ENCODE data around the gene PPP2CA.
"Not testable (repeated sequence)": the region's sequence is repeated elsewhere in the genome, so short reads cannot be mapped to it uniquely, and the experiment has no call there.

The PPP2CA gene

DNA sequence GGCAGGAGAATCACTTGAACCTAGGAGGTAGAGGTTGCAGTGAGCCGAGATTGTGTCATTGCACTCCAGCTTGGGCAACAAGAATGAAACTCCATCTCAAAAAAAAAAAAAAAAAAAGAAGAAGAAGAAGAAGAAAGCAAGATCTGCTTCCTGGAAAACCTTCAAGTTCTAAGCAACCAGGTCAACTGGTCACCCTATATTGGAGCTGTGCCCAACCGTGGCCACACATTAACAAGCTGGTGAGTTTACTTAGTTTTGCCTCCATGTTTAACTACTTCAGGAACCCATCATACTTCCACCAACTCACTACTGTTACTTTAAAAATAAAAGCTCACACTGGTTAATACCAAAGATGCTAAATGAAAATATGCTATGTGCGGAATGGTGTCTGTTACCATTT, 36.8 kb downstream of the PPP2CA start:
- DNase-seq (ENCODE audit: low spot score) = no peak

DNA sequence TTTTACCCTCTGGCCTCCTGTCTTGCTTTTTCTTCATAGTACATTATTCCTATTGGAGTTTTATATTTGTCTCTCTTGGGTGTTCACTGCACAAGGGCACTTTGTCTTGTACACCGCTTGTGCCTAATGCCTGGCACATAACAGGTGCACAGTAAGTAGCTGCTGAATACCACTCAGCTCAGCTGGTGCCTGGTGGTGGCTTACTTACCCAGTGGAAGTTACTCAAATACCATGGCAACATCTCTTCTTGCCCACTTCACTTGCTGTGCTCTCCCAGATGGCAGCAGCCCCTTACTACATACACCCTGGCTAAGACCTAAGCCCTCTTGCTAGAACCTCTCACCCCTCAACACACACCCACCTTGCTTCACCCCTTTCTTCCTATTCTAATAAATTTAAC, 37.8 kb downstream of the PPP2CA start:
- no peak for DNase-seq (ENCODE audit: low spot score)

DNA sequence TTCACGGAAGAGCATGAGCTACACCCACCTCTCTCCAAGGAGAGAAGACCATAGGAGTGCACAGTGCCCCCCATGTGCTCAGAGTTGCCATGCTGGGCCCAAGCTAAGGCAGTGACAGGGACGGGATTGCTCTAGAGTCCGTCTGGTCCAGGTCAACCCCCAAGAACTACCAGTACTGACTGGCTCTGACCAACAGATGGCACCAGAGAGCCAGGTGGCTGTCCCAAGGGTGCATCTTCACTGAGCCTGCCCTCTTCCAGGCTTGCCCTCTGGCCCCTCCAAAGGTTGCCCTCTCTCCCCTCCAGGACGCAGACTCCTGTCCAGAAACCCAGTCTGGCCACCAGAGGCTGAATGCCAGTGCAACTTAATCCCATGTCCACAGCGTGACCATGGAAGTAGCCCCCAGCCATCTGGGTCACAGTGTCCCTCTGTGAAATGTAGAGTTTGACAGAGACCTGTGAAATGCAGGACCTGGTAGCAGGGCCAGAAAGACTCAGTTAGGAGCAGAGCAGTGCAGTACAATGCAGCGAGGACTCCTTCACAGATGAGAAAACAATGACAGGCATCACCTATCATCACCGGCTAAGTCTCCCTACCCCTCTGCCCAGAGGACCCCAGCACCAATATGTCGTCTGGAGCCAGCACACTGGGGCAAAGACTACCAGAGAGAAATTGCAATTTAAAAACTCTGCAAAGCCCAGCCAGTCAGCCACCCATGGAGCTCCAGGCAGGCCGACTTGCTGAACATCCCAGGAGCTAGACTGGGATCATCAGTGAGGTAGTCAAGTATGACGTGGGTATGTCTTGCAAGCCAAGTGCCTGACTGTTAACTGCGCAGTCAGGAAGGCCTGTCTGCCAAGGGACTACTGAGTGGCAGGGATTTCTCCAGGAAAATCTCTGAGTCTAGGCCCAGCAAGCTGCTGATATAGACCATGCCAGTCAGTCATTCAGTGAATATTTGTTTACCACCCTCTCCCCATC, 41.4 kb downstream of the PPP2CA start:
- peak; percentile 90 for DNase-seq (ENCODE audit: low spot score)

DNA sequence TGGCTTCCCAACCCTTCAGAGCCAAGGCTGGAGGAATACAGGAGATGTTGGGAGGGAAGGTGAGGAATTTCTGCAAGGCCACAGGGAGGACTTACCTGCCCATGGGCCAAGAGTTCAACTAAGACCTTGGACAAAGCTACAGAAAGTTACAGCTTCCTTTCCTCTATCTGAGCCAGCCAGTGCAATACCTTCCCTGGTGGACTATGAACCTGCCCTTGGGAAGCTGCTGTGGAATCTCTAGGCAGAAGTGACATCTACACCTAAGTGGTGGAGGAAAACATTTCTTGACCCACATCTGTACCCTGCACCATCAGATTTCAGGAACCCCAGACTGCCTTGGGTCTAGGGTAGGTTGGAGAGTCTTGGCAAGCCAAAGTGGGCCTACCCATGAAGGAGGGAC, 42.4 kb downstream of the PPP2CA start:
- no peak for DNase-seq (ENCODE audit: low spot score)

DNA sequence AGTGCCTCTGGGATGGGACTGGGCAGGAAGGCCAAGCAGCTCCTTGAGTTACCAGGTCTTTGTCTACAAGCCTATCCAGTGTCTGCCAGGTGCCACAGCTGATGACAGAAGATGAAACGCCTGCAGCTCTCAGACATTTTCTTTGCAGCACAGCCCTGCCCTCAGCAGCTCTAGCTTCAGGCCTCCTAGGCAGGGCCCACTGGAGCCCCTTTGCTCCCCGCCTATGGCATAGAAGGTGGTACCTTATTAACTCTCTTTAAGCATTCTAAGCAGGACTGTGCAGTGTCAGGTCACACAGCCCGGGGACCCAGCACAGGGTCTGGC, 47.8 kb downstream of the PPP2CA start:
- DNase-seq (ENCODE audit: low spot score) = no peak

DNA sequence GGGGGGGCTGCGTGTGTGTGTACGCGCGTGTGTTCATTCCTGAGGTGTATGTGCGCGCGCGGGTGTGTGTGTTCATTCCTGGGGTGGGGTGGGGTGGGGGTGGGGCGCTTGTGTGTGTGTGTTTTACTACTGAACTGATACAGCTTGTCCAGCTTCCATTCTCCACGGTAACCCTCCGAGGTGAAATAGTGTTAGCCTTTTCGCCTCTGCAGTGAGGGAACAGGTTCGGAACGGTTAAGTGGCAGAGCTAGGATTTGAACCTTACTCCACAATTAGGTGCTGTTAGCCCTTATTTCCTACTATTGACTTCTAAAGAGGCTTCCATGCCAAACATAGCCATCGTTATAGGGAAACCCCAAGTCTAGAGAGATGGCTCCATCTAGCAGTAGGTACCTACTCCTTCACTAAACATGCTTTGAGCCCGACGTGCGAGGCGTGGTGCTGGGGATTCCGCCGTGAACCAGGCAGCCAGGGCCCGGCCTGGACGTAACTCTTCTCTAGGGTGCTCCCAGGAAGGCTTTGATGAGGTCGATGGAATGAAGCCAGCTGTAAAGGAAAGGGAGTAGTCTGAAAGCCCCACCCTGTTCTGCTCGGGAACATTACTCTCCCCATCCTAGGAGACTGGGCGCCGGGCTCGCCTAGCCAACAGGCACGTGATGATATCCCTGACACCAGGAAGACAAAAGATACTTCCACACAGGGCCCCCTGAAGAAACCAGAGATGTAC, 48.3 kb downstream of the PPP2CA start:
- DNase-seq (ENCODE audit: low spot score) = peak; percentile 9

DNA sequence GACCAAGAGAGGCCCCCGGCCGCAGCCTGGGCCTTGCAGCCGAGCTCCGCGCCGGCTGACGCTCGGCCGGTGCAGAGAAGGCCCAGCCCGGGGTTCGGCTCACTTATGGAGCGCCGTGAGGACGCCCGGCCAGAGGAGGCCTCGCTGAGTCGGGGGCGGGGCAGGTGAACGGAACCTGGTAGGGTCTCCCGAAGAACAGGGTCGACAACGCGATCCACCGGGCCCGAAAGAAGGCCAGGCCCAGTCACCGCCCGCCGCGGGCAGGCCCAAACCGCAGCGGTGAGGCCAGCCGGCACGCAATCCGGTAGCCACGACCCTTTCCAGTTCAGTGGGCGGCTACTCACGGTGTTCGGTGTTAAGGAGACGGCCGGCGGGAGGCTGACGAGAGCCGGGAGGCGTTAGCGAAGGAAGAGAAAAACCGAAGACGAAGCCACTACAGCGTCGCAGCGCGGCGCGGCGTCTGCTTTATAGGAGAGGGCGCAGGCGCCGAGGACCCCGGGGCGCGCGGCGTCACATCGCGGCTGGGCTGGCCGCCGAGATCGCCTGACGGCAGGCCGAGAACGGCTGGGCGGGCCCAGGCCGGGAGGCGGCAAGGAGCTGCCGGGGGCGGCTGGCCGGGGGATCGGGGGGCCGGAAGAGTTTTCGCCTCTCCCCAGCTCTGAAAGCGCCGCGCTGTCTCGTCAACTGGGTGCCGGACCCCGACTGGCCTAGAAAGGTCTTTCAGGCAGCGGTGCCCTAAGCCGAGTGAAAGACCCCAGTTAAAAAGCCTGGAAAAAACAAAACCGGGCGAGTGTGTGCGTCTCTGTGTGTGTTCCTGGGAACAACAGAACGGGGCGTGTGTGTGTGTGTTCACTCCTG, 49.1 kb downstream of the PPP2CA start, which contains the start of gene SKP1:
TSS of gene SKP1 (minus strand) at position 440 of the 858 bp plus-strand sequence. CDS start 2,928 bp downstream, outside the sequence.
- peak; percentile 92 for DNase-seq (ENCODE audit: low spot score)

DNA sequence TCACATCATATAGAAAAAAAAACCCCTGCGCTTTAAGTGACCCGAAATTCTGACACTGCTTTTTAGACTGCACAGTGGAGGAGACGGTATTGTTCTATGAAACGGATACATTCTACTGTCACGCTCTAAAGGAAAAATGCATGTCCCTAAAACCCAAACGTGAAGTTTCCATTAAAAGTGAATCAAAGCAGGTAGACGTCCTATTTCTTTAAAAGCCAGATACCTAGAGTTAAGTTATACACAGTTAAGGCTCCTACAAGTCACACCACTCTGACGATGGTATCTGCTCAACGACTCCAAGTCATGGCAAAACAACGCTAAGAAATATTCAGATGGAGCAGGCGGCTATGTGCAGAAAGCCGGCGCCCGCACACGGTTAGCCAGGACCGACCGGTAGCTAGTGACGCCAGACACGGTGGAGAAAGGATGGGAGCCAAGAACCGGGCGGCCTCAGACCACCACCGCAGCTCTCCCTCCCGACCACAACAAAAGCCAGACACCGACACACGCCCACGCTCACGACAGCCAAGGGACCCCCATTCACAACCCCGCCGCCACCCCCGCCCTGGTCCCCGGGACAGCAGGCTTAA, 49.9 kb downstream of the PPP2CA start:
- peak; percentile 44 for DNase-seq (ENCODE audit: low spot score)

DNA sequence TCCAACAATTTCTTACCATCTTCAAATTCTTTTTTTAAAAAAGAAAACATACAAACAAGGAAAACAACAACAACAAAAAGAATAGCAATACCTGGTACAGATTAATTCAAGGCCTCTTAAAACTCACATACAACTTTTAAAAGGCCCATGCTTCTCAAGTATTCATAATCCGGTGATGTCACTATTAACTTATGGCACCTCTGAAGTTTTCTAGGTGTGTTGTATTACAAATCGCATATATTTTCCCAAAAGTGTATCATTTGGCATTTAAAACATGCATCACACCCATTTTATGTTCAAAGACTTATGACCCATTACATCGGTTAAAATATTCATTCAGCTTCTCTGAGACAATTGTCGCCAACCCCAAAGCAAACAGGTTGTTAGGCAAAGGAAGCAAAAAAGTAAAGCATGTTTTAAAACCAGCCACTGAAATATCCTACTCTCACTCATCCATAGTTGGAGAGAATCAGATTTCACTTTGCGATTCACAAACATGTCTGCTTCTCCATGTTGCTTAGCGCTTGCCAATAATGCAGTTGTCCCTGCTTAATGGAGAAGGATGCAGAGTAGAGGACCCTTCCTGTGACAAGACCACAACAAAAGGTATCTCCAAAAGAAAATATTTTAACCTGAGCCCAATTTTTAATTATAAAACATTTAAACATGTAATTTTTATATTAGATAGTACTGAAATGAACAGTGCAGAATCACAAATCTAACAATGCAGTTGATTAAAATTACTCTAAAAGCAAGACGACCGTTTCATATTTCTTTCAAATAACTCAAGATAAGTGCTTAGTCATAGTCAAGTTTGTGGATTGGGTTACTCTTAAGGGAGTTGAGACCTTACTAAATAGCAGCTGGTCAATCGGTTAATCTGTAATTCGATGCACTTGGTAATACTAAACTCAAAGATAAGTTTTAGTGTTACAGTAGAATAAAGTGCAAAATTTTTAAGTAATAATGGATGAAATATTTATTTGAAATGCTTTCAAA, 50.7 kb downstream of the PPP2CA start:
- DNase-seq (ENCODE audit: low spot score) = peak; percentile 26

DNA sequence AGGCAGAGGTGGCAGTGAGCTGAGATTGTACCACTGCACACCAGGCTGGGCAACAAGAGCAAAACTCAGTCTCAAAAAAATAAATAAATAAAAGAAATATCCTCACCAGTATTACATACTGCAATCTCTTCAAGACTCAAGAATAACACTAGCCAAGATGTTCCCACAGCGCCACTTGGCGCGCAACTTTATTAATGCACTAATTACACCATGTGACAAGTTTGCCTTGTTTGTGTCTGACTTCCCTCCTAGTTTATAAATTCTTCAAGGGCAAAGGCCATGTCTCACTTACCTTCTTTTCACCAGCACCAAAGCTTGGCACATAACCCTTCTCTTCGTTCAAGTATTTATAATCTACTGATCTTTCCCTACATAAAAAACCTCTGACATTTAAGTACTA, 53.9 kb downstream of the PPP2CA start:
- DNase-seq (ENCODE audit: low spot score) = no peak

DNA sequence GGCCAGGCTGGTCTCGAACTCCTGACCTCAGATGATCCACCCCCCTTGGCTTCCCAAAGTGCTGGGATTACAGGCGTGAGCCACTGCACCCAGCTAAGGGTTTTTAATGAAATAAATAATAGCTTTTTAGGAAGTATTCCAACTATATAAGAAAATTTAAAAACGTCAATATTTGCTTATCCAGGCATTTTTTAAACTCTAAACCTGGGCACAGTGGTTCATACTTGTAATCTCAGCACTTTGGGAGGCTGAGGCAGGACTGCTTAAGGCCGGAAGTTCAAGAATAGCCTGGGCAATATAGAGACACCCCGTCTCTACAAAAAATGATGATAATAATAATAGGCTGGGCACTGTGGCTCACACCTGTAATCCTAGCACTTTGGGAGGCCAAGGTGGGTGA, 63.3 kb downstream of the PPP2CA start:
- DNase-seq (ENCODE audit: low spot score) = no peak

DNA sequence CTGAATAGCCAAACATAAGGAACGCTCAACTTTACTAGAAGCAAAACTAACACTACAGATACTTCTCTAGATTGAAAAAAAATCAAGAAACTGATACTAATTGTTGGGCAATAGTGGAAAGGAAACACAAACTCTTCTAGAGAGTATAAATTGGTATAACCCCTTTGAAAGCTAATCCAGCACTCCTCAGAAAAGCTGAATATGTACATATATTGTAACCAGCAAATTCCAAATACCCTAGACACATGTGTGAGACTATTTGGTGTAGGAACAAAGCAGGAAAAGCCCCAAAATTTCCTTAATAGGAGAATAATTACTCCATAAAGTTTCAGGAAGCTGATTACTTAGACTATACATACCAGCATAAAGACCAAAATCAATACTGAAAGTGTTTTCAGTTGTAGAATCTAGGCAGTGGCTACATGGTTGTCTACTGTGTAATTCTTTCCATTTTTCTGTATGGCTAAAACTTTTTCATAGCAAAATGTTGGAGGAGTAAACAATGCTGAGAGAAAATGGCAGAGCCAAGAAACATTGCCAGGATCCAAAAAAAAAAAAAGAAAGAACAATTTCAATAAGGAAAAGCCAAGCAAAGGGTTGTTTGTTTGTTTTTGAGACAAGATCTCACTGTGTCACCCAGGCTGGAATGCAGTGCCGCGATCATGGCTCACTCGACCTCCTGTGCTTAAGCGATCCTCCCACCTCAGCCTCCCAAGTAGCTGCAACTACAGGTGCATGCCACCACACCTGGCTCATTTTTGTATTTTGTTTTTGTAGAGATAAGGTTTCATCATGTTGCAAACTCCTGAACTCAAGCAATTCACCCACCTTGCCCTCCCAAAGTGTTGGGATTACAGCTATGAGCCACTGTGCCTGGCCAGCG, 64.1 kb downstream of the PPP2CA start:
- no peak for DNase-seq (ENCODE audit: low spot score)

DNA sequence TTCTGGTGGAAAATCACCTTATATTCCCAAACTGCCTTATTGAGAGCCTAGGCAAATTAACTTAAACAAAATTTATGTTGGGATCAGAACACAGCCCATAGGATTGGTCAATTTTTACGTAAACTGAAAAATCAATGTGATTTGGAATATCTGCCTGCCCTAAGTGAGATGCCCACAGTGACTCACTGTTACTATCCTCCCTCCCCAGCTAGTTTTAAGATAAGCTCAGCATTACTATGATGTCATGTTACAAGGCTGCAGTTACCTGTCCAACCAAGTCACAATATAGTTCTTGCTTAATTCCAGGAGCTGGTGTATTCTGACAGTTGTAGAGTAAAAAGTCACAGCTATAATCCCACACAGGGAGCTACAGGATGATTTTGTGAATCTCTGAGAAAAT, 72.2 kb downstream of the PPP2CA start:
- no peak for DNase-seq (ENCODE audit: low spot score)

DNA sequence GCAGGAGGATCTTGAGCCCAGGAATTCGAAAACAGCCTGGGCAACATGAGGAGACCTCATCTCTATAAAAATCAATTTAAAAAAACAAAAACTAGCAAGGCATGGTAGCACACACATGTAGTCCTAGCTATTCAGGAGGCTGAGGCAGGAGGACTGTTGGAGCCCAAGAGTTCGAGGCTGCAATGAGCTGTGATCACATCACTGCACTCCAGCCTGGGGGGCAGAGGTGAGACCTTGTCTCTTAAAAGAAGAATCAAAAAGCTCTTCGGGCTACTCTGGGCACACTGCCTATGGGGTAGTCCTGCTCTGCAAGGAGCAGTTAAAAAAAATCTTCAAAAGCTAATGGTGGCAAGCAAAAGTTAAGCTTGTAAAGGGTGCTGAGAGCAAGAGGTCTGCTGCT, 72.6 kb downstream of the PPP2CA start:
- no peak for DNase-seq (ENCODE audit: low spot score)

DNA sequence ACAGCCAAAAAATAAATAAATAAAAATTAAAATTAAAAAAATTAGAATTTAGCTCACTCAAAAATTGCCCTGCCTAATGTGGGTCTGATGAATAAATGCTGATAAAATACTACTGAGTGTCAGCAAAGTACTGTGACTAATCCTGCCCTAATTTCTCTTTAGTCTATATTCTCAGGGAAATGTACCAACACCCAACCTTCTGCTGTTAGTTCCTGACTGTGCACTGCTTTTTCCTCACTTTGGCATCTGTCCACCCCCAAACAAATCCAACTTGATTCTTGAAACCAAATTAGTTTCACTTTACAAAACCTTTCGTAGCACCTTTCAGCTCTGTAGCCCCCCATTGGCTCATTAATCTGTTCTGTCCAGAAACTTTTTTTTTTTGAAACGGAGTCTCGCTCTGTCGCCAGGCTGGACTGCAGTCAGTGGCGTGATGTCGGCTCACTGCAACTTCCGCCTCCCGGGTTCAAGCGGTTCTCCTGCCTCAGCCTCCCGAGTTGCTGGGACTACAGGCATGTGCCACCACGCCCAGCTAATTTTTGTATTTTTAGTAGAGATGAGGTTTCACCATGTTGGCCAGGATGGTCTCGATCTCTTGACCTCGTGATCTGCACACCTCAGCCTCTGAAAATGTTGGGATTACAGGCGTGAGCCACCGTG, 73.6 kb downstream of the PPP2CA start:
- DNase-seq (ENCODE audit: low spot score) = not testable (repeated sequence)

DNA sequence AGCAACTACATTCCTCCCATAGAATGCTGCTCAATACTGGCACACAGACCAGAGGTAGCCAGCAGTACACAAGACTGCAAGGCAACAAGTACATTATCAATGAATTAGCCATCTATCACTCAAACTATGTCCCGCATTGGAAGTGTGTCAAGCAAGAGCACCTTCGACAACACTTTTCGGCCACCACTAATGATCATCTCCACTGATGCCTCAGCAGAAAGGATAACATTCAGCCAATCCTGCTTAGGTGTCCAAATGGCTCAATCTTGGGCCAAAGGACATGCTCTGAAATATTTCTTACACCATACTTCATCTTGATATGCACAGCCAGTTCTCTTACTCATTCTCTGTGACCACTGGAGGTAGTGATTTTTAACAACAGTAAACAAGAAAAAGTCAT, 74.2 kb downstream of the PPP2CA start:
- no peak for DNase-seq (ENCODE audit: low spot score)

DNA sequence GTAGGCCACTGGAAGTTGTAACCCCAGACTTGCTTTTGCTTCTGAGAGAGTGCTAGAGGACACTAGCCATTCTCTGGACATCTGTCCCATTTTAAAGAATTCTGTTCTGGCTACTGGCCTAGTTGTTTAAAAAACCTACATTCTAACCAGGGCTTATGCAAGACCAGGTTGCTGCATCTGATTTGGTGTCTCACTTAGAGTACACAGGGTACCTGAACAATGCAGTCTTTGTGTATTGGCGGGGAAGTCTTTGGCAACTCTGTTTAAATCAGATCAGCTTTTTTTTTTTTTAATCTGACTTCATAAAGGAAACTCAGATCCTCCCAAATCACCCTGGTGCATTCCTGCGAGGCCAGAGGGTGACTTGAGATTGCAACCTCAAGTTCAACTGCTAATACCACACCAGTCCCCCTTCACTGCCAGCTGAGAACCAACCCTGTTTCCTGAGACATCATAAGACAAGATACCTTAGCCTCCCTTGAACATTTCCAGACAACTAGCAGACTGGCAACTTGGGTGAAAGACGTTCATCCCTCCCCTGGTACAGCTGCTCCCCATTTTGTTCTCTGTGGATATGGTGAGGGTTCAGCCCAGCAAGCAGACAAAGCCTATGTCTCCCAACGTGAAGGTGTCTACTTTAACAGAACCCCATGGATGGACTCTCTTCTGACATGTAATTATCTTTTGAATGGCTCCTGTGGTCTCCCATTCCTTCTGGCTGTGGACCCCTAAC, 76.1 kb downstream of the PPP2CA start:
- no peak for DNase-seq (ENCODE audit: low spot score)

DNA sequence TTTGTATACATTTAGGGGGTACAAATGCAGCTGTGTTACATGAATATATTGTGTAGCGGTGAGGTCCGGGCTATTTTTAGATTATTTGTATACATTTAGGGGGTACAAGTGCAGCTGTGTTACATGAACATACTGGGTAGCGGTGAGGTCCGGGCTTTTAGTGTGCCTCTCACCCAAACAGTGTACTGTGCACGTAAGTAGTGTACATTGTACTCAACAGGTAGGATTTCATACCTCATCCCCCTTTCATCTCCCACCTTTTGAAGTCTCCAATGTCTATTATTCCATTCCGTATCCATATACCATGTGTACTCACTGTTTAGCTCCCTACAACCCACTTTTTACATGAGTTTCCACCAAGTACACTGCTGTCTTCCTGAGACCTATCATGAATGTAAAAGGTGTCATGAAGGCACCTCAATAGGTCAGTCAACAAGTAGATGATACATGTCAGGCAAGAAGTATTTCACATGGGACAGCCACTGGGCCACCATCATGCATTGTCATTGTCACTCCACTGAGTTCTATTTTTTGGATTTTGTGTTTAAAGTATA, 76.8 kb downstream of the PPP2CA start:
- no peak for DNase-seq (ENCODE audit: low spot score)

All from iPS-NIHi11 (cell line).